HG02981 (cell line): ENCODE measurements around the gene XRCC3.

Experiments used
- ATAC-seq: cut with Tn5 transposase; IDR thresholded peaks from one replicate; pipeline ENCODE4 v1.9.1; 2021; ENCODE audit warnings: mild to moderate bottlenecking, moderate library complexity; ENCODE audit not compliant: unreplicated experiment

Gene XRCC3

GRCh38 chr14:103738701-103739451, 23.6 kb upstream of the XRCC3 start:
- ATAC-seq = no peak

- no peak for ATAC-seq
Measured at GRCh38 chr14:103738166-103738565, 22.9 kb upstream of the XRCC3 start.

- no peak for ATAC-seq
Measured at GRCh38 chr14:103737432-103738045, 22.3 kb upstream of the XRCC3 start.

GRCh38 chr14:103736546-103737431, 21.5 kb upstream of the XRCC3 start:
- ATAC-seq = no peak

GRCh38 chr14:103735815-103736545, 20.7 kb upstream of the XRCC3 start:
- ATAC-seq = no peak

- no peak for ATAC-seq
Measured at GRCh38 chr14:103735439-103735814, 20.2 kb upstream of the XRCC3 start.

- ATAC-seq = no peak
Measured at GRCh38 chr14:103735022-103735421, 19.8 kb upstream of the XRCC3 start.

GRCh38 chr14:103734081-103734888, 19.0 kb upstream of the XRCC3 start:
- ATAC-seq = no peak

- ATAC-seq = no peak
Measured at GRCh38 chr14:103733651-103734050, 18.4 kb upstream of the XRCC3 start.

- no peak for ATAC-seq
Measured at GRCh38 chr14:103732868-103733620, 17.8 kb upstream of the XRCC3 start.

GRCh38 chr14:103731916-103732867, 16.9 kb upstream of the XRCC3 start:
- no peak for ATAC-seq

GRCh38 chr14:103731481-103731880, 16.2 kb upstream of the XRCC3 start:
- no peak for ATAC-seq

GRCh38 chr14:103730490-103731035, 15.3 kb upstream of the XRCC3 start:
- no peak for ATAC-seq

- no peak for ATAC-seq
Measured at GRCh38 chr14:103729496-103730448, 14.5 kb upstream of the XRCC3 start.

GRCh38 chr14:103728721-103729120, 13.5 kb upstream of the XRCC3 start:
- ATAC-seq = no peak

- ATAC-seq = no peak
Measured at GRCh38 chr14:103728141-103728540, 12.9 kb upstream of the XRCC3 start.
